Measurements from ENCODE around the gene GTSF1L.
"Not testable (repeated sequence)": the region's sequence is repeated elsewhere in the genome, so short reads cannot be mapped to it uniquely, and the experiment has no call there.

Gene GTSF1L

DNA sequence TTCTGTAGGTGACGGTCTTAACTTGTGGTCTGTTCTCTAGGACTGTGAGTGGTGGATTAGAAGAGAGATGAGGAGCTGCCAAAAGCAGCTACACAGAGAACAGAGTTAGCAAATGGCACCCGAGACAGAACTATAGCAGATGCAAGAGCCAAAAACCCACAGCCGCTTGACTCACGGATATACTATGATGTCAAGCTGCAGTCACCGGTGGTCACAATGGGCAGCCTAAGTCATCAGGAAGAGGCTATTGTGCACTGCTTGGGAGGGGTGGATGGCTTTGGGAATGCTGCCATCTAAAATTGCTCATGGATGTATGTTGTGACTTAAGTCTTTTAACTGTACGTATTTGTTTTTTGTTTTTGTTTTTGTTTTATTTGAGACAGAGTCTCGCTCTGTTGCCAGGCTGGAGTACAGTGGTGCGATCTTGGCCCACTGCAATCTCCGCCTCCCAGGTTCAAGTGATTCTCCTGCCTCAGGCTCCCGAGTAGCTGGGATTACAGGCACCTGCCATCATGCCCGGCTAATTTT is at the start of gene GTSF1L:
TSS of gene GTSF1L (minus strand) at position 192 of the 528 bp plus-strand sequence. CDS start 308 bp downstream, outside the sequence.
- no peak for DNase-seq

- DNase-seq: no peak
These were observed 48.0 kb upstream of the GTSF1L start for GRCh38 chr20:43774754-43775153.

GRCh38 chr20:43771503-43772190 is 44.8 kb upstream of the GTSF1L start:
- no peak for DNase-seq

GRCh38 chr20:43770342-43770741 is 43.5 kb upstream of the GTSF1L start:
- no peak for DNase-seq

- no peak for DNase-seq
These were observed 41.1 kb upstream of the GTSF1L start for GRCh38 chr20:43767686-43768474.

- no peak for DNase-seq
These were observed 40.1 kb upstream of the GTSF1L start for GRCh38 chr20:43766917-43767316.

DNA sequence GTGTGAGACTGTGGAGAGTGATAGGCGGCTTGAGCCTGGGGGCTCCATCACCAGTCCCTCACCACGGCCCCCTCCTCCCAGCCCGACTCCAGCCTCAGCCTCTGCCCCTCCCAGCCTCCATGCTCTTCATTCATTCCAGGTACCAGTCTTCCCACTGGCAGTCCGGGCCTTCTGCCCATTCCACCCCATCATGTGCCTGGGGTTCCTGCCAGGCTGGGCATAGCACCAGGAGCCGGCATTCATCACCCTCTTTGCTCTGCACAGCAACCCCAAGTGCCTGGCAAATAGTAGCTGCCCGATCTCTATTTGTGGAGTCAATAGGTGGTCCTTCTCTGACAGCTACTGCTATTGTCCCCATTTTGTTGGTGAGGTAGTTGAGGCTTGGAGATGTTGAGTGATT is 39.6 kb upstream of the GTSF1L start:
- DNase-seq: no peak

DNA sequence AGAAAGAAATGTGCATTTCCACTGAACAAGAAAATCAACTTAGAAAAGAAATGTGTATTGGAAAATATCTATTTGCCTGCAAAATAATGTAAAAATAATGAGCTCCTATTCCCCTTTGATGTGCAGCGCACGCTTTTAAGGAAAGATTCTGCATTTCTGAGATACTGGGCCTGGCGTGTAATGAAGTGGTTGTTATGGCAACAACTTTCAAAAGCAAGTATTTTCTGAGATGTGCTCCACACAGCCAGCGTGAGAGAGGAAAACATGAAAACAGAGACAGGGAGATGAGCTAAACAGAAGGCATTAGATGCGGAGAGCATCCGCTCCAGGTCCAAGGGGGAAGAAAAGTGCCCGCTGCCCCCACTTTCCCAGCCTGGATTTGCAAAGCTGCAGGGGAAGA is 39.1 kb upstream of the GTSF1L start:
- DNase-seq: no peak

- DNase-seq: no peak
These were observed 36.1 kb upstream of the GTSF1L start for GRCh38 chr20:43762911-43763310.

DNA sequence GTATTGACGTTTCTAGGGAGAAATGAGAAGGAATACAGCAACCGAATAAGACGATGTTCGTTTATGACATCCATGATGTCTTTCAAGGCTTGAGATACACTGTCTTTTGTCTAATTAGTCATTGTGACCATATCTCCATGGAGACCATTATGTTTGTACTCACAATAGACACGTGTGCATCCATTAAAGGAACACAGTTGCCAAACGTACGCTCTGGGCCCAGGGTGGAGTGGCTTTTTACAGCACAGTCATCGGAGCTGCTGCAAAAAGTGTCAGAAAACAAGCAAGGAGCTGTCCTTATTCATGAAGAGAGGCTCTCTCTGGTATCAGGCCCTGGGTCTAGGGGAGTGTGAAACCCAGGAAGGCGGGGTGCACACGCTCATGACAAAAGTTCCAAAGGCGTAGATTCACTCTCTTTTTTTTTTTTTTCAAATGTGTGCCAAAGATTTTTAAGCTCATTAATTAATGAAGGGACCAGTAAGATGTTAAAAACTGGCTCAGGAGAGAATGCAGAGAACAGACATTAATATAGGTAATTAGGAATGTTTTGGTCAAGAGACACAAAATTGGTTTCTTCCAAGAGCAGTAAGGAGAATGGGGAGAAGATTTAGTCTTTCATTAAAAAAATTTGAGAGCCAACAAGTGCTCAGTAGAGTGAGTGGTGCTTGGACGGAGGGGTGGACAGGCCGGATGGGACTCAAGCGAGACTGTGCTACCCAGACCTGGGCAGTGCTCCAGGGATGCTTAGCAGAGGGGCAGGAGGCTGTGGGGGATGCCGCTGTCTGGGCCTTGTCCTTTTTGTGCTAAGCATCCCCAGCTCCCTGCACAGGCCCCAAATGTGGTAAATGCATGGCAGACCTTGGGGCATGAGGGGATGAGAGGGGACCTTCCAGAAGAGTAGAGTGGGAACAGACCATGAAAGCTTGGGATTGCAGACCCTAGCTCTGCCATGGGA is 34.9 kb upstream of the GTSF1L start:
- DNase-seq: peak; percentile 16

DNA sequence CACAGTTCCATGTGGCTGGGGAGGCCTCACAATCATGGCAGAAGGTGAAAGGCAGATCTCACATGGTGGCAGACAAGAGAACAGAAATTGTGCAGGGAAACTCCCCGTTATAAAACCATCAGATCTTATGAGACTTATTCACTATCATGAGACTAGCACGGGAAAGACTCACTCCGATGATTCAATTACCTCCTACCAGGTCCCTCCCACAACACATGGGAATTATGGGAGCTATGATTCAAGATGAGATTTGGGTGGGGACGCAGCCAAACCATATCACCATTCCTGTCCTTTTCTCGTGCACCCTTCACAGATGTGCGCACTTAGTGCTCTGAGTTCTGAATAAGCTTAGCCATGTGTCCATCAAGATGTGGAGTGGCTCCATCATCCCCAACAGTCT is 31.1 kb upstream of the GTSF1L start:
- DNase-seq: not testable (repeated sequence)

DNA sequence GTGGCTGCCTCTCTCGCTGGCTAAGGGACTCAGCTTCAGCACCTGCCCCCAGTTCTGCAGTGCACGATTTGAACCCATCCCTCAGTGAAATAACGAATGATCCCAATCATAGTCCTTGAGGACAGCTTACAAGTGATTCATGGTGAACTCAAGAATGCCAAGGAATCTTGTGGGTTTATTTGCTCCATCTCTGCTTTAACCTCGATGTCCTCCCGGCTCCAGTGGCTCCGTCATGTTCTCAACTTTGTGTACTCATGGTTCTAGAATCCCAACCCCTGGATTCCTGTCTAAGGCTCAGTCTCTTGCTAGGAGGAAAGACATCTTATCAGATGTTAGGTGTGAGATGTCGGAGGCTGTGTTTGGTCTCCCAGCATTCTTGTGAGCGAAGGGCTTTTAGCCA is 29.0 kb upstream of the GTSF1L start:
- no peak for DNase-seq

- DNase-seq: no peak
These were observed 28.6 kb upstream of the GTSF1L start for GRCh38 chr20:43755390-43755789.

DNA sequence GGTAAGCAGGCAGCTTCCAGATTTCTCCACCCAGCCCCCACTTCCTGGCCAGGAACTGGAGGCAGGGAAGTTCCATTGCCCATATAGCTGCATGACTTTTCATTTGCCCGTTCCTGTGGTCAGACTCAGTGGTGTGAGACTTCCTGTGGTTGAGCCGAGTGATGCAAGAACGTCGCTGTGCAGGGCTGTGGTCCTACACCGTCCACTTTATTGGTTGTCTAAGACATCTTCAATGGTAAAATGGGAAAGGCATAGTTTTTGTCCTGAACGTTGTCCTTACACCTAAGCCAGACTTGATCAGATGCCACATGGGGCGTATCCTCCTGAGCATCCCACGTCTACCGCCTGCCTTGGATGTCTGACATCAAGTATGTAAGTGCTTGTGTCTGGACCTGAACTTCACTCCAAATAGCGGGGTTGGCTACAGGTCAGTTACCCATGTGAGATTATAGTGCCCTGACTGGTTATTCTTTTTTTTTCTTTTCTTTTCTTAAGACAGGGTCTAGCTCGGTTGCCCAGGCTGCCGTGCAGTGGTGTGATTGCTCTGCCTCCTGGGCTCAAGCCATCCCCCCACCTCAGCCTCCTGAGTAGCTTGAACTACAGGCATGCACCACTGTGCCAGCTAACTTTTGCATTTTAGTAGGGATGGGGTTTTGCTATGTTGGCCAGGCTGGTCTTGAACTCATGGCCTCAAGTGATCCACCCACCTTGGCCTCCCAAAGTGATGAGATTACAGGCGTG is 25.9 kb upstream of the GTSF1L start:
- peak; percentile 23 for DNase-seq

GRCh38 chr20:43752051-43752360 is 25.2 kb upstream of the GTSF1L start:
- DNase-seq: no peak

GRCh38 chr20:43751167-43752050 is 24.6 kb upstream of the GTSF1L start:
- peak; percentile 43 for DNase-seq

- DNase-seq: no peak
These were observed 24.0 kb upstream of the GTSF1L start for GRCh38 chr20:43750774-43751166.

DNA sequence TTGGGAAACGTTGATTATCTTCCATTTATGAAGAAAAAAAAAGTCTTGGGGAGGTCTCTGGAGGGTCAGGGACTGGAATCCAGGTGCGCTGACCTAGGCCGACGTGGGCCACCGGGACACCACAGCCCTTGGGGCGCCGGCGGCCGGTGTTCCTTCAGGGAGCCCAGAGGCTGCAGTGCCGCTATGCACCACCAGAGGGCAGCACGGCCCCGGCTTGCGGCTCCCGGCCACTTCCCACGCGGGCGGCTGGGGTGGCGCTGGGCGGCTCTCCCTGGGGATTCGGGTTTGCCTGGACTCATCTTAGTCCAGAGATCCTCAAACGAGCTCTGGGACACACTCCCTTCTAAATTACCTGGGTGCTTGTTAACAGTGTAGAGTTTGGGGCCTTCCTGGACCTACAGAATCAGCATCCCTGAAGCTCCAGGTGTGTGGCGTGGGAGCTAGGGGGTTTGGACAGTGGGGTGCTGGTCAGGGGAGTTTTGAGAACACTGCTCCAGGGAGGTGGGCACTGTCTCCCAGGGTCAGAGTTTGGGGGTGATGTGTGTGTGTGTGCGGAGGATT is 23.0 kb upstream of the GTSF1L start:
- DNase-seq: peak; percentile 70

GRCh38 chr20:43748274-43748673 is 21.5 kb upstream of the GTSF1L start:
- DNase-seq: no peak

DNA sequence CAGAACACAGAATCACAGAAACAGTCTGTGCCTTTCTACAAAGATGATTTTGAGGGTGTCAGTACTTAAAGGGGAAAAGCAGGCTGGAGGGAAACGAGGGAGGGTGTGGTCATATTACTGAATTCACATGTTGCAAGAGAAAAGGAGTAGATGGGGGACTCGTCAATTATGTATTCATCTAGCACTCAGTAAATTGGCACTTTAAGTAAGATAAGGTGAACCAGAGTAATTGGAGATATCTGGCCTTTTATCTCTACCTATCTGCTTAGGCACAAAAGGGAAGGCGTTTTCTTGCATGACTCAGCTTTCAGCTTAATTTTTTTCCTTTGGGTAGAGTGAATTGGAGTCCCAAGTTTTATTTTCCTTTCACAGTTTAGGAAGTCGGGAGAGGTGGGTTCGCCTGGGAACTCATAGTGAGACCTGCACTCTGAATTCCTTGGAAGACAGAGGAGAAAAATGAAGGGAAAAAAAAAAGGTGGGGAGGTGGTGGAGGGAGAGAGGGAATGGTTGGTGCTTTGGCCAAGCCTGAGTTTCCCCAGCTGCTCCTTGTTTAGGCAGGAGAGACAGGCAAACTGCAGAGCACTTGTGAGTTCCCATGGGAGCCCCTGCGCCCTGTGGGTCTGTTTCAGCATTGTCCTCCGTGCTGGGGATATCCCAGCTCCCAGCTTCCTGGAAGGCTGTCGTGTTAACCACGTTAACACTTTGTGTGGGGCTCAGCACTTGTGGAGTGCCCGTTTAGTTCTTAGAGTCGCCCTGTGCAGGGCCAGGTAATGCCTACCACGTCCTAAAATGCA is 19.7 kb upstream of the GTSF1L start:
- no peak for DNase-seq

All from CD4-positive, alpha-beta T cell treated with Interleukin-4 for 4 hours (primary cell).